K562 (cell line): ENCODE measurements around the gene IL17RC. TPM values are rescaled to one million over a fixed set of nuclear protein-coding genes. Genes with fewer than 3 reads are reported as not detected.

Source experiments
- CCAR2 ChIP-seq: fragments of 200-400 bp; formaldehyde crosslinking; IDR thresholded peaks from 2 replicates; pipeline ENCODE4 v1.6.1; 2017; ENCODE audit warnings: mild to moderate bottlenecking, low read depth, low read length
- FOXP1 ChIP-seq: sonication (generic); formaldehyde crosslinking; IDR thresholded peaks from 2 replicates; pipeline ENCODE4 v1.8.0; 2022; ENCODE audit warnings: mild to moderate bottlenecking, missing genetic modification reagents
- JUNB ChIP-seq: fragments of 450-650 bp; formaldehyde crosslinking; conservative IDR thresholded peaks from 2 replicates; pipeline ENCODE4 v1.4.0; 2020; ENCODE audit warnings: mild to moderate bottlenecking
- MCM7 ChIP-seq, 2 experiments: fragments of 450-650 bp; IDR thresholded peaks; 2 replicates each; pipeline ENCODE4 v1.6.1; 2016 to 2018
- NFATC3 ChIP-seq: fragments of 450-650 bp; IDR thresholded peaks from 2 replicates; pipeline ENCODE4 v1.6.1; 2017; ENCODE audit warnings: mild to moderate bottlenecking
- NFIC ChIP-seq: fragments of 450-650 bp; IDR thresholded peaks from 2 replicates; pipeline ENCODE4 v1.6.1; 2017; ENCODE audit warnings: mild to moderate bottlenecking, inconsistent platforms
- PHB ChIP-seq: fragments of 250-450 bp; sonication (Bioruptor Pico); IDR thresholded peaks from 2 replicates; pipeline ENCODE4 v1.5.0; 2021
- PURB ChIP-seq: sonication (generic); formaldehyde crosslinking; IDR thresholded peaks from 2 replicates; pipeline ENCODE4 v1.9.0; 2021; ENCODE audit warnings: low read depth, mild to moderate bottlenecking, missing genetic modification reagents
- SMC3 ChIP-seq: conservative IDR thresholded peaks from 2 replicates; pipeline ENCODE4 v1.6.1; 2011; ENCODE audit warnings: low read depth, low read length, improper control_type of control experiment; ENCODE audit not compliant: insufficient read depth
- ZNF408 ChIP-seq: fragments of 250-450 bp; sonication (Bioruptor Pico); IDR thresholded peaks from 2 replicates; pipeline ENCODE4 v1.4.0; 2020; ENCODE audit warnings: low read depth, mild to moderate bottlenecking, moderate library complexity
- polyA plus RNA-seq, 8 experiments: library from polyadenylated mRNA; depleted of rRNA in 4 of 8; stranded (reverse) in 5 of 8; unstranded in 3 of 8; fragments of >200 nt; fragmentation: Nextera tagmentation in 2 of 8; fragmentation: Illumina TruSeq in 1 of 8; extraction: Ambion mirVana in 2 of 8; extraction: Trizol in 1 of 8; gene quantifications; 2 replicates each; pipeline versions ENCODE4 v1.2.1 to v1.2.3, GENCODE V29; 2011 to 2014; ENCODE audit warnings: inconsistent platforms in 1 of 8, missing spikeins in 1 of 8
- total RNA-seq, 7 experiments: library from RNA; depleted of rRNA in 6 of 7; stranded (reverse); fragments of >200 nt in 6 of 7; fragmentation: Illumina TruSeq in 2 of 7; extraction: Trizol in 2 of 7; gene quantifications; 2 replicates each; pipeline versions ENCODE4 v1.2.1 to v1.2.3, GENCODE V29; 2011 to 2021; ENCODE audit warnings: low replicate concordance in 1 of 7
- TF ChIP-seq, protein P1 (sequence below): sonication (generic); formaldehyde crosslinking; IDR thresholded peaks from 2 replicates; pipeline ENCODE4 v1.8.0; 2022; ENCODE audit warnings: mild to moderate bottlenecking, missing genetic modification reagents
- TF ChIP-seq, protein P2 (sequence below), 2 experiments: fragments of 450-650 bp; IDR thresholded peaks; 2 replicates each; pipeline ENCODE4 v1.6.1; 2016
- TF ChIP-seq, protein P3 (sequence below): fragments of 250-450 bp; sonication (Bioruptor Pico); IDR thresholded peaks from 2 replicates; pipeline ENCODE4 v1.5.1; 2021; ENCODE audit warnings: mild to moderate bottlenecking
- TF ChIP-seq, protein P4 (sequence below): fragments of 450-650 bp; IDR thresholded peaks from 2 replicates; pipeline ENCODE4 v1.7.1; 2018; ENCODE audit warnings: mild to moderate bottlenecking, low read depth; ENCODE audit not compliant: partially characterized antibody
- TF ChIP-seq, protein P5 (sequence below): fragments of 250-450 bp; sonication (Bioruptor Pico); IDR thresholded peaks from 2 replicates; pipeline ENCODE4 v1.5.0; 2020; ENCODE audit warnings: mild to moderate bottlenecking, borderline replicate concordance

The IL17RC gene
- total and polyA plus RNA-seq, 9 of the 15 experiments (the other 6 are each of a cell fraction or from before 2014, with no cell fraction given) = 0.15 to 11.4 (median 7.1) TPM; not detected in 1

DNA sequence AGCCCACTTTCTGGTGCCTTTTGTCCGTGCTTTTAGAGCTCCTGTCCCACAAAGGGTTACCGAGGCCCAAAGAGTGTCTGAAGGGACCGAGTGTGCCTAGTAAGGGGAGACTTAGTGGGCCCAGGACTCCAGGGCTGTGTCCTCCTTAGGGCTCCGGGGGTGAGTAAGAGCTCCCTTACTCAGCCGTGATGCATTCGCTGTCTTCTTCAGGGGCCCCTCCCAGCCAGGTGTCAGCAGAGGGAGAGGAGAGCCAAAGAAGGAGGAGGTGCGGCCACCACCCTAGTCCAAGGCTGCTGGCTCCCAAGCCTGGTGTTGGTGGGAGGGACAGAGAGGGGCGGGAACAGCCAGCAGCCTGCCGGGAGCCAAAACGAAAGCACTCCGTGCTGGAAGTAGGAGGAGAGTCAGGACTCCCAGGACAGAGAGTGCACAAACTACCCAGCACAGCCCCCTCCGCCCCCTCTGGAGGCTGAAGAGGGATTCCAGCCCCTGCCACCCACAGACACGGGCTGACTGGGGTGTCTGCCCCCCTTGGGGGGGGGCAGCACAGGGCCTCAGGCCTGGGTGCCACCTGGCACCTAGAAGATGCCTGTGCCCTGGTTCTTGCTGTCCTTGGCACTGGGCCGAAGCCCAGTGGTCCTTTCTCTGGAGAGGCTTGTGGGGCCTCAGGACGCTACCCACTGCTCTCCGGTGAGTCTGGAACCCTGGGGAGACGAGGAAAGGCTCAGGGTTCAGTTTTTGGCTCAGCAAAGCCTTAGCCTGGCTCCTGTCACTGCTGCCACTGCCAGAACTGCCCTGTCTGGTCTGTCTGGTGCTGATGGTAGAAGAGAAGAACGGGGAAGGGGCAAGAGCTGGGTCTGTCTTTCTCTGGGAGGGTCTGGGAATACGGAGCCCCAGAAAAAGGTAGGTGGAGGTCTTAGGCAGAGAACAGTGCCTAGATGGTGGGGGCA is at the start of gene IL17RC (continued):
- no peak for TF ChIP-seq SMC3
- TF ChIP-seq, protein P1, sequence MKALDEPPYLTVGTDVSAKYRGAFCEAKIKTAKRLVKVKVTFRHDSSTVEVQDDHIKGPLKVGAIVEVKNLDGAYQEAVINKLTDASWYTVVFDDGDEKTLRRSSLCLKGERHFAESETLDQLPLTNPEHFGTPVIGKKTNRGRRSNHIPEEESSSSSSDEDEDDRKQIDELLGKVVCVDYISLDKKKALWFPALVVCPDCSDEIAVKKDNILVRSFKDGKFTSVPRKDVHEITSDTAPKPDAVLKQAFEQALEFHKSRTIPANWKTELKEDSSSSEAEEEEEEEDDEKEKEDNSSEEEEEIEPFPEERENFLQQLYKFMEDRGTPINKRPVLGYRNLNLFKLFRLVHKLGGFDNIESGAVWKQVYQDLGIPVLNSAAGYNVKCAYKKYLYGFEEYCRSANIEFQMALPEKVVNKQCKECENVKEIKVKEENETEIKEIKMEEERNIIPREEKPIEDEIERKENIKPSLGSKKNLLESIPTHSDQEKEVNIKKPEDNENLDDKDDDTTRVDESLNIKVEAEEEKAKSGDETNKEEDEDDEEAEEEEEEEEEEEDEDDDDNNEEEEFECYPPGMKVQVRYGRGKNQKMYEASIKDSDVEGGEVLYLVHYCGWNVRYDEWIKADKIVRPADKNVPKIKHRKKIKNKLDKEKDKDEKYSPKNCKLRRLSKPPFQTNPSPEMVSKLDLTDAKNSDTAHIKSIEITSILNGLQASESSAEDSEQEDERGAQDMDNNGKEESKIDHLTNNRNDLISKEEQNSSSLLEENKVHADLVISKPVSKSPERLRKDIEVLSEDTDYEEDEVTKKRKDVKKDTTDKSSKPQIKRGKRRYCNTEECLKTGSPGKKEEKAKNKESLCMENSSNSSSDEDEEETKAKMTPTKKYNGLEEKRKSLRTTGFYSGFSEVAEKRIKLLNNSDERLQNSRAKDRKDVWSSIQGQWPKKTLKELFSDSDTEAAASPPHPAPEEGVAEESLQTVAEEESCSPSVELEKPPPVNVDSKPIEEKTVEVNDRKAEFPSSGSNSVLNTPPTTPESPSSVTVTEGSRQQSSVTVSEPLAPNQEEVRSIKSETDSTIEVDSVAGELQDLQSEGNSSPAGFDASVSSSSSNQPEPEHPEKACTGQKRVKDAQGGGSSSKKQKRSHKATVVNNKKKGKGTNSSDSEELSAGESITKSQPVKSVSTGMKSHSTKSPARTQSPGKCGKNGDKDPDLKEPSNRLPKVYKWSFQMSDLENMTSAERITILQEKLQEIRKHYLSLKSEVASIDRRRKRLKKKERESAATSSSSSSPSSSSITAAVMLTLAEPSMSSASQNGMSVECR (CRISPR knock-in tag) = no peak; the same call in 1 of the 2 replicates
- TF ChIP-seq NFIC = peak; percentile 31
- TF ChIP-seq PURB = no peak
- TF ChIP-seq, protein P2, sequence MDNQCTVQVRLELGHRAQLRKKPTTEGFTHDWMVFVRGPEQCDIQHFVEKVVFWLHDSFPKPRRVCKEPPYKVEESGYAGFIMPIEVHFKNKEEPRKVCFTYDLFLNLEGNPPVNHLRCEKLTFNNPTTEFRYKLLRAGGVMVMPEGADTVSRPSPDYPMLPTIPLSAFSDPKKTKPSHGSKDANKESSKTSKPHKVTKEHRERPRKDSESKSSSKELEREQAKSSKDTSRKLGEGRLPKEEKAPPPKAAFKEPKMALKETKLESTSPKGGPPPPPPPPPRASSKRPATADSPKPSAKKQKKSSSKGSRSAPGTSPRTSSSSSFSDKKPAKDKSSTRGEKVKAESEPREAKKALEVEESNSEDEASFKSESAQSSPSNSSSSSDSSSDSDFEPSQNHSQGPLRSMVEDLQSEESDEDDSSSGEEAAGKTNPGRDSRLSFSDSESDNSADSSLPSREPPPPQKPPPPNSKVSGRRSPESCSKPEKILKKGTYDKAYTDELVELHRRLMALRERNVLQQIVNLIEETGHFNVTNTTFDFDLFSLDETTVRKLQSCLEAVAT (IDR thresholded peaks at IDR 0.05) = no peak
- no peak for TF ChIP-seq ZNF408 (CRISPR knock-in tag)
- TF ChIP-seq PHB (CRISPR knock-in tag) = no peak
- TF ChIP-seq NFATC3 = no peak
- TF ChIP-seq CCAR2 = no peak
- TF ChIP-seq, protein P3, sequence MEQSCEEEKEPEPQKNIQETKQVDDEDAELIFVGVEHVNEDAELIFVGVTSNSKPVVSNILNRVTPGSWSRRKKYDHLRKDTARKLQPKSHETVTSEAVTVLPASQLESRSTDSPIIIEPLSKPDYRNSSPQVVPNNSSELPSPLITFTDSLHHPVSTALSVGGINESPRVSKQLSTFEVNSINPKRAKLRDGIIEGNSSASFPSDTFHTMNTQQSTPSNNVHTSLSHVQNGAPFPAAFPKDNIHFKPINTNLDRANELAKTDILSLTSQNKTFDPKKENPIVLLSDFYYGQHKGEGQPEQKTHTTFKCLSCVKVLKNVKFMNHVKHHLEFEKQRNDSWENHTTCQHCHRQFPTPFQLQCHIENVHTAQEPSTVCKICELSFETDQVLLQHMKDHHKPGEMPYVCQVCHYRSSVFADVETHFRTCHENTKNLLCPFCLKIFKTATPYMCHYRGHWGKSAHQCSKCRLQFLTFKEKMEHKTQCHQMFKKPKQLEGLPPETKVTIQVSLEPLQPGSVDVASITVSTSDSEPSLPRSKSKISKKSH (CRISPR knock-in tag) = no peak
- TF ChIP-seq JUNB = no peak
- TF ChIP-seq, protein P4, sequence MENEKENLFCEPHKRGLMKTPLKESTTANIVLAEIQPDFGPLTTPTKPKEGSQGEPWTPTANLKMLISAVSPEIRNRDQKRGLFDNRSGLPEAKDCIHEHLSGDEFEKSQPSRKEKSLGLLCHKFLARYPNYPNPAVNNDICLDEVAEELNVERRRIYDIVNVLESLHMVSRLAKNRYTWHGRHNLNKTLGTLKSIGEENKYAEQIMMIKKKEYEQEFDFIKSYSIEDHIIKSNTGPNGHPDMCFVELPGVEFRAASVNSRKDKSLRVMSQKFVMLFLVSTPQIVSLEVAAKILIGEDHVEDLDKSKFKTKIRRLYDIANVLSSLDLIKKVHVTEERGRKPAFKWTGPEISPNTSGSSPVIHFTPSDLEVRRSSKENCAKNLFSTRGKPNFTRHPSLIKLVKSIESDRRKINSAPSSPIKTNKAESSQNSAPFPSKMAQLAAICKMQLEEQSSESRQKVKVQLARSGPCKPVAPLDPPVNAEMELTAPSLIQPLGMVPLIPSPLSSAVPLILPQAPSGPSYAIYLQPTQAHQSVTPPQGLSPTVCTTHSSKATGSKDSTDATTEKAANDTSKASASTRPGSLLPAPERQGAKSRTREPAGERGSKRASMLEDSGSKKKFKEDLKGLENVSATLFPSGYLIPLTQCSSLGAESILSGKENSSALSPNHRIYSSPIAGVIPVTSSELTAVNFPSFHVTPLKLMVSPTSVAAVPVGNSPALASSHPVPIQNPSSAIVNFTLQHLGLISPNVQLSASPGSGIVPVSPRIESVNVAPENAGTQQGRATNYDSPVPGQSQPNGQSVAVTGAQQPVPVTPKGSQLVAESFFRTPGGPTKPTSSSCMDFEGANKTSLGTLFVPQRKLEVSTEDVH = no peak
- no peak for TF ChIP-seq FOXP1
- TF ChIP-seq MCM7 (IDR thresholded peaks at IDR 0.05) = no peak
- TF ChIP-seq, protein P5, sequence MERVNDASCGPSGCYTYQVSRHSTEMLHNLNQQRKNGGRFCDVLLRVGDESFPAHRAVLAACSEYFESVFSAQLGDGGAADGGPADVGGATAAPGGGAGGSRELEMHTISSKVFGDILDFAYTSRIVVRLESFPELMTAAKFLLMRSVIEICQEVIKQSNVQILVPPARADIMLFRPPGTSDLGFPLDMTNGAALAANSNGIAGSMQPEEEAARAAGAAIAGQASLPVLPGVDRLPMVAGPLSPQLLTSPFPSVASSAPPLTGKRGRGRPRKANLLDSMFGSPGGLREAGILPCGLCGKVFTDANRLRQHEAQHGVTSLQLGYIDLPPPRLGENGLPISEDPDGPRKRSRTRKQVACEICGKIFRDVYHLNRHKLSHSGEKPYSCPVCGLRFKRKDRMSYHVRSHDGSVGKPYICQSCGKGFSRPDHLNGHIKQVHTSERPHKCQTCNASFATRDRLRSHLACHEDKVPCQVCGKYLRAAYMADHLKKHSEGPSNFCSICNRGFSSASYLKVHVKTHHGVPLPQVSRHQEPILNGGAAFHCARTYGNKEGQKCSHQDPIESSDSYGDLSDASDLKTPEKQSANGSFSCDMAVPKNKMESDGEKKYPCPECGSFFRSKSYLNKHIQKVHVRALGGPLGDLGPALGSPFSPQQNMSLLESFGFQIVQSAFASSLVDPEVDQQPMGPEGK = no peak
